Measurements from ENCODE around the gene MLLT1.

DNA sequence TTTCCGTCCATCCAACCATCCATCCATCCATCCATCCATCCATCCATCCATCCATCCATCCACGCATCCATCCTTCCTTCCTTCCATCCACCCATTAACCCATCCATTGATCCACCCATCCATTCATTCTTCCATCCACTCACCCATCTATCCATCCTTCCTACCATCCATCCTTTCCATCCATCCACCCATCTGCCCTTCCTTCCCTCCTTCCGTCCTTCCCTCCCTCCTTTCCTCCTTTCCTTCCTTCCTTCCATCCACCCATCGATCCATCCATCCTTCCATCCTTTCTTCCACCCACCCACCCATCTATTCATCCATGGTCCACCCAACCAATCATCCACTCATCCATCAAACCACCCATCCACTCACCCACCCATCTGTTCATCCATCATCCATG lies 70.1 kb downstream of the MLLT1 start:
- TF ChIP-seq CTCF (IDR thresholded peaks at IDR 0.05 in 8 of 11, conservative IDR thresholded peaks at IDR 0.05 in 3 of 11) (no peak), POLR2A (IDR thresholded peaks at IDR 0.05) (no peak), POLR2AphosphoS5 (IDR thresholded peaks at IDR 0.05) (no peak)
